ENCODE measurements around the gene LGR6.

- TF ChIP-seq CTCF (IDR thresholded peaks at IDR 0.05) (no peak), POLR2A (IDR thresholded peaks at IDR 0.05) (no peak), POLR2AphosphoS5 (IDR thresholded peaks at IDR 0.05) (no peak), EP300 (IDR thresholded peaks at IDR 0.05) (no peak)
Observed at GRCh38 chr1:202355944-202356553, 162.4 kb downstream of the LGR6 start.
